WERI-Rb-1 (cell line): ENCODE results near the gene GALNT11.
"Not testable (repeated sequence)": the region's sequence is repeated elsewhere in the genome, so short reads cannot be mapped to it uniquely, and the experiment has no call there.

Source experiments
- DNase-seq: peaks from one replicate; pipeline ENCODE4 v3.0.0-alpha.2; 2020
- H3K27ac ChIP-seq: fragments of 250-450 bp; sonication (Bioruptor Pico); 2 replicates; pipeline ENCODE4 v1.5.1; 2020; ENCODE audit warnings: mild to moderate bottlenecking, moderate library complexity
- H3K27me3 ChIP-seq: fragments of 250-450 bp; sonication (Bioruptor Pico); 2 replicates; pipeline ENCODE4 v1.5.1; 2021; ENCODE audit warnings: mild to moderate bottlenecking, low read depth, moderate library complexity; ENCODE audit not compliant: insufficient read depth, severe bottlenecking
- H3K36me3 ChIP-seq: fragments of 250-450 bp; sonication (Bioruptor Pico); 2 replicates; pipeline ENCODE4 v1.5.1; 2020; ENCODE audit warnings: mild to moderate bottlenecking, moderate library complexity
- H3K4me3 ChIP-seq: 2 replicates; pipeline ENCODE4 v1.5.1; 2011; ENCODE audit warnings: low read depth, mild to moderate bottlenecking, control low read depth, low read length
- H3K9me3 ChIP-seq: fragments of 250-450 bp; sonication (Bioruptor Pico); 2 replicates; pipeline ENCODE4 v1.5.1; 2021; ENCODE audit warnings: mild to moderate bottlenecking, moderate library complexity; ENCODE audit not compliant: severe bottlenecking
- CTCF ChIP-seq: IDR thresholded peaks from 2 replicates; pipeline ENCODE4 v1.5.1; 2011; ENCODE audit warnings: low read depth, mild to moderate bottlenecking, control low read depth, inconsistent platforms, low read length

GALNT11 gene

GRCh38 chr7:152078025-152078424 is 52.6 kb downstream of the GALNT11 start:
- Histone ChIP-seq H3K27ac (no peak overlapping the region), H3K4me3 (no peak overlapping the region), H3K9me3 (no peaks in the 10 kb centered on the region), H3K36me3 (no peaks in the 10 kb centered on the region), H3K27me3 (no peaks in the 10 kb centered on the region)
- no peak for DNase-seq
- no peak for TF ChIP-seq CTCF

GRCh38 chr7:152078786-152079185 is 53.3 kb downstream of the GALNT11 start:
- Histone ChIP-seq H3K27ac (no peak overlapping the region), H3K4me3 (no peak overlapping the region), H3K36me3 (no peaks in the 10 kb centered on the region), H3K27me3 (no peaks in the 10 kb centered on the region), H3K9me3 (no peaks in the 10 kb centered on the region)
- DNase-seq: no peak
- TF ChIP-seq CTCF: no peak

- no peak for TF ChIP-seq CTCF
- DNase-seq: no peak
Observed at GRCh38 chr7:152081088-152081487, 55.6 kb downstream of the GALNT11 start.

GRCh38 chr7:152082073-152082721 is 56.7 kb downstream of the GALNT11 start:
- H3K9me3 ChIP-seq, H3K27ac ChIP-seq, H3K36me3 ChIP-seq, DNase-seq, H3K27me3 ChIP-seq, H3K4me3 ChIP-seq: not testable (repeated sequence)

More at GRCh38 chr7:152081088-152081487, 55.6 kb downstream of the GALNT11 start:
- H3K27ac ChIP-seq: no peak overlapping the region
- H3K4me3 ChIP-seq: no peak overlapping the region
- H3K27me3 ChIP-seq: no peaks in the 10 kb centered on the region
- H3K9me3 ChIP-seq: no peaks in the 10 kb centered on the region
- no peaks in the 10 kb centered on the region for H3K36me3 ChIP-seq

GRCh38 chr7:152085131-152085530 is 59.7 kb downstream of the GALNT11 start:
- H3K36me3 ChIP-seq: no peaks in the 10 kb centered on the region
- H3K27me3 ChIP-seq: no peaks in the 10 kb centered on the region
- TF ChIP-seq CTCF: no peak
- peaks cover 6% of the 10 kb centered on the region for H3K9me3 ChIP-seq
- no peak overlapping the region for H3K27ac ChIP-seq
- H3K4me3 ChIP-seq: no peak overlapping the region
- no peak for DNase-seq

- H3K27me3 ChIP-seq: no peaks in the 10 kb centered on the region
- peaks cover 6% of the 10 kb centered on the region for H3K9me3 ChIP-seq
- no peak for TF ChIP-seq CTCF
- no peak overlapping the region for H3K27ac ChIP-seq
- DNase-seq: no peak
- H3K36me3 ChIP-seq: no peaks in the 10 kb centered on the region
- no peak overlapping the region for H3K4me3 ChIP-seq
Observed at GRCh38 chr7:152086513-152086912, 61.0 kb downstream of the GALNT11 start.
